IPS-11a (cell line): ENCODE results near the gene LSAMP.

Source experiments
- H3K4me3 ChIP-seq: one replicate; pipeline ENCODE4 v1.5.1; 2013; ENCODE audit warnings: low read depth, low read length, control low read depth

Gene LSAMP

DNA sequence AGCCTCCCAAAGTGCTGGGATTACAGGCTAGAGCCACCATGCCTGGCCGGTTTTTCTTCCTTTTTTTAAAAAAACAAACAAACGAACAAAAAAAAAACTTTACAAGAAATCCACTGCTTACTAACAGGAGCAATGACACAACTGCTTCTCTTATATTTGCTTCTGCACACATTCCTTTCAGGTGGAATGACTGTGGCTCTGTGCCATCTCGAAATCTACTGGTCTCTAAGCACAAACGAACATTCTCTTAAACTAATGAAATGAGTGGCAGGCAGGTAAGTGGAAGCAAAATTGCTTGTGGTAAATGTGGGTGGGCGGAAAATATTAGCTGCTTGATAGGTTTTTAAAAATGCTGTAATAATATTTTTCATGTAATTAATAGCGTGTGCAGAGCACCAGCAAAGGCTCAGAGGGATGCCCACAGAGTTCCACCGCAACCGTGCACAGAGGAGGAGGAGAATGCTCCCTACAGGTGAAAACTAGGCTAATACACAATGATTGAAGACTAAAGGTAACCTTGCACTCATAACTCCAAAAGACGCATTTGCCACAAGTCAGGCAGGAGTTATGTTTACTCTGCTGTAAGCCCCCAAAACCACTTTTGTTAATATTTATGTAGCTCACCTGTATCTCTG is 77.4 kb downstream of the LSAMP start:
- H3K4me3 ChIP-seq = no peak overlapping the region

DNA sequence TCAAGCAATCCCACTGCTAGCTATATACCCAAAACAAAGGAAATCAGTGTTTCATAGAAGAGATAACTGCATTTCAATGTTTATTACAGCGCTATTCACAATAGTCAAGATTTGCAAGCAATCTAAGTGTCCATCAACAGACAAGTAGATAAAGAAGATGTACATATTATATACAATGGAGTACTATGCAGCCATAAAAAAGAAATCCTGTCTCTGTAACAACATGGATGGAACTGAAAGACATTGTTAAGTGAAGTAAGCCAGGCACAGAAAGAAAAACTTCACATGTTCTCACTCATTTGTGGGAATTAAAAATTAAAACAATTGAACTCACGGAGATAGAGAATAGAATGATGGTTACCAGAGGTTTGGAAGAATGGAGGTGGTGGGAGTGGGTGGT is 89.2 kb downstream of the LSAMP start:
- no peak overlapping the region for H3K4me3 ChIP-seq

DNA sequence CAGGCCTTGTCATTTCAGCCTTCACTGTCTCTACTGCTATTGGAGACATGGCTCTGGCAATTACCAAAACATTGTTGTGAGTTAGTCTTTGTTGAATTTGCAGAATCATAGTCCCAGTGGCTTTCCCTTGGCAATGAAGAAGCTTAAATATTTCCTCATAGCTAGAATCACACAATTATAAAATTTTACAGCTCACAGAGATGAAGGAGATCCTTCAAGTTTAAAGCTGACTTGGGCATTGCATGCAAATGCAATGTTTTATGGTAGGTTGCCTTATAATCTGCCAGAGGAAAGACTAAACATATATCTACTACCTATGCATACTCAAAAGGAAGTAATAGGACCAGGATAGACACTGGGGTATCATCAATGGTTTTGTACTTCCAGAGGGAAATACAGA is 90.9 kb downstream of the LSAMP start:
- H3K4me3 ChIP-seq = no peak overlapping the region

DNA sequence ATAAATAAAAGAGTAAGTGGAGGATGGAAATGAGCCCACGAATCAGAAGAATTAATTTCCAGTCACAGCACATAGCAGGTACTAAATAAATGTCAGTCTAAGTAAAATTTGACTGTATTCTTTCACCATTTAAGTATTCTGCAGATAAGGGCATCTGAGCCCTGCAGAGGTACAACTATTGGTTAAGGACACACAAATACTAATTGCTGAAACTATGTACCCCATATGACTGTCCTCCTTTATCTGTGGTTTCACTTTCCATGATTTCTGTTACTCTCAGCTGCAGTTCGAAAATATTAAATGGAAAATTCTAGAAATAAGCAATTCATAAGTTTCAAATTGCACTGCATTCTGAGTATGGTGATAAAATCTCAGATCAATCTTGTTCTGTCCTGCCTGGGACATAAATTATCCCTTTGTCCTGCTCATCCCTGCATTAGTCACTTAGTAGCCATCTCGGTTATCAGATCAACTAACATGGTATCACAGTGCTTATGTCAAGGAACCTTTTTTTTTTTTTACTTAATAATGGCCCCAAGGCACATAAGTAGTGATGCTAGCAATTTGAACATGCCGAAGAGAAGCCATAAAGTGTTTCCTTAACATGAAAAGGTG is 95.1 kb downstream of the LSAMP start:
- no peak overlapping the region for H3K4me3 ChIP-seq

DNA sequence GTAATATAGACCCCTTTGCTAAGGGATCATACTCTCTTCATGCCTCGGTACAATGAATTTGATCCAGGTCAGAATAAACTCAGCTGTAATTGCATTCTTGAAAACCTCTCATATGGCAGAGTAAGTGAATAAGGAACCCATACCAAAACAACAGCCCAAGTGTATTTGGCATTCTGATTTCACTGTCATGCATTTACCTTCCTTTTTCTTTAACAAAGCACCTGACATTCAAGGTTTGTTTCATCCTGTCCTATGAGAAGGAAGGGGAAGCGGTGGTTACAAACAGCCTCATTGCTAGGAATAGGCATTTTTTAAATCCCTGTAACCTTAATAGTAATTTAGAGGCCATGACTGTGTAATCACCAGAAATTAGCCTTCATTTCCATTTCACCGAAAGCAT is 97.1 kb downstream of the LSAMP start:
- H3K4me3 ChIP-seq = no peak overlapping the region

DNA sequence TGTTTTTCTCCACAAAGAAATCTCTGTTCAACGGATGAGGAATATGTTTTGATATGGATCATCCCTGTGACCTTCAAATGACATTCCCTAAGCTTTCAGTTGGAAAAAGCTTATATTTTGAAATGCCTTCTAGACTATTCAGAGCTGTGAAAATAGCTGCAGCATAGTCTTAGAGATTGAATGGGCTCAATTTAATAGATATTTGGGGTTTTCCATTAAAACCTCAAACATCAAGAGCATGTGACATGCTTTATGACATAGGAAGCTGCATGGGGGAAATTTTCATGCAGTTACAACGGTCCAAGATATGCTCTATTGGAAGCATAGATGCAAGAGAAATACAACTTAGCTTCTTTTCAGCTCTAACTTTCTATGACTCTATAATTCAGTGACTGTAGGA is 102.8 kb downstream of the LSAMP start:
- no peak overlapping the region for H3K4me3 ChIP-seq

DNA sequence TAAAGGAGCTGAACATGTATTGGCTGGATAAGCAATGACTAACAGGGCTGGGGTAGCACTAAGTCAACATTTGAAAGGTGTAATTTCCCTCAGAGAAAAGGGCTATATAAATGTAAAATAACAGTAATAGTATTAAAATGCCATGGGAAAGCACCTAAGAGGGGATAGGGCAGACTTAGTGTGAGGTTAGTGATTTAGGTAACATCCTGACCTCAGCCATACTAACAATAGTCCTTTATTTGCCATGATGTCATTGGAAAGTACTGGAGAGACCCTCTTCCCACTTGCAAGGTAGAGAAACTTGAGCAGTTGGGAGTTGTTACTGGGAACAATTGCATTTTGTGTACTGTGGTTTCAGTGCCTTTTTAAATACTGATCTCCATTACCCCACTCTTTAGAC is 103.4 kb downstream of the LSAMP start:
- no peak overlapping the region for H3K4me3 ChIP-seq

DNA sequence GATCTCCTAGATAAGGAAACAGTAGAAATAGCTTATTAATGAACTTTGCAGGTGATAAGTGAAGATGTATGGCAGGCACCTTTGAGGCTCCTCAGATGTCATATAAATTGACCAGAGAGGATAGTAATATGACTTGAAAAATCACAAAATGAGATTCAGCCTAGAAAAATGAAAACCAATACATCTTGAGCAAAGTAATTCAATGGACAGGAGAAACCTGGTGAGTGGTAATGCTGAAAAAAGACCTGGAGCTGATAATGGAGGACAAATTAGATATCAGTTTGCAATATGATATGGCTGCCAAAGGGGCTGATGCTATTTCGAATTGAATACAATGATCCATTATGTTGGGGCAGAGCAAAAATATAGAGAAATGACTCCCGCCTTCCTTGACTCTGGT is 103.9 kb downstream of the LSAMP start:
- no peak overlapping the region for H3K4me3 ChIP-seq

DNA sequence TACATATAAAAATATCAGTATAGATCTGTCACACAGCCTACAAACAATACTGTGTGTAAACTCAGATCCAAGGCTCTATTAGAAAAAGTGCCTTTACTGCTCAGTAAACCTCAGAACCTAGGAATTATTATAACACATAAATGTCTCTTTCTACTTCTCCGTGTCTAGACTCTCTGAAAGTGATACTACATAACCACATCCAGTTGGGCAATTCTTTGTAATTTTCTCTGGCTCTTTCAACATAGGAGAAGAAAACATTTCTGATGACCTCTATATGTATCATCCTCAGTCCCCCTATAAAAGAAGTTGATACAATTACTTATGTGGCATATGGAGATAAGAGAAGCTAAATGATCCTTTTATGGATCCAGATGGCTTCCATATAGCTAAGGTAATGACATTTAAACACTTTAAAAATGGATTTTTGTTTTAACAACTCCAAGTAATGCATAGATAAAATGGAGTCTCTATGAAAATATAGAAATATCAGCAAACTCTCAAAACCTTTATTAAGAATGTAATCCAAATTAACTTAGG is 104.5 kb downstream of the LSAMP start:
- no peak overlapping the region for H3K4me3 ChIP-seq

DNA sequence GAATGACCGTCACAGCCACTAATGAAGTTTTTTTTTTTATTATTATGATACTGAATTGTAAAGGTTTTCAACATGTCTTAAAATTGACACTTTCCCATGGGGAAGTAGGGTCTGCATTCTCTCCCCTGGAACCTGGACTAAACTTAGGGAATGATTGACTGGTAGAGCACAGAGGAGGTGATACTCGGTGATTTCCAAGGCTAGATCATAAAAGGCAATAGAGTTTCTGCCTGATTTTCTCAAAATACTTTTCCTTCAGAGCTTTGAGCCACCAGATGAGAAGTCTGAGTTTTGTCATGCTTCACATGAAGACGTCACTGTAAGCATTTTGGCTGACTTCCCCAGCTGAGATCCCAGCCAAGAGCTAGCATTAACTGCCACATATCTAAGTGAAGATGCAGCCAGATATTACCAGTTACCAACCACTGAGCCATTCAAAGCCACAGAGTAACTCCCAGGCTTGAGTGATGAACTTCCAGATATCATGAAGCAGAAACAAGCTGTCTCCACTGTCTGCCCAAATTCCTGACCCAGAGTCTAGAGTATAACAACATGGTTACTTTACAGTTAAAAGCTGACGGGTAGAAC is 105.8 kb downstream of the LSAMP start:
- H3K4me3 ChIP-seq = no peak overlapping the region

DNA sequence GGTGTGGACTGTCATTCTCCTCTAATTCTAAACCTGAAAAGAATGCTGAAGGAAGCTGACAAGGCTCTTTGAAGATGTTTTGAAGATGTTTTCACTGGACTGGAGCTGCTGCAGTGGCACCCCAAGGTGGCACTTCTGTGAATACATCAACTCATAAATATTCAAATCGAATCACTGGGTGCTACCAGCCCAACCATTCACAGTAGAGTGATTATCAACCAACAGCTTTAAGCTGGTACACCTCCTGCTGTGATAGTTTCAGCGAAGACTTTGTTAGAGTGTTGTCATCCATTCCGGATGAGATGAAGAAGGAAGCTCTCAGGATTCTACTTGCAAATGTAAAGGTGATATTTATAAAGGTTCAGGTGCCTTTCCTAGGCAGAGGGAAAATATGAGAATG is 106.6 kb downstream of the LSAMP start:
- no peak overlapping the region for H3K4me3 ChIP-seq

DNA sequence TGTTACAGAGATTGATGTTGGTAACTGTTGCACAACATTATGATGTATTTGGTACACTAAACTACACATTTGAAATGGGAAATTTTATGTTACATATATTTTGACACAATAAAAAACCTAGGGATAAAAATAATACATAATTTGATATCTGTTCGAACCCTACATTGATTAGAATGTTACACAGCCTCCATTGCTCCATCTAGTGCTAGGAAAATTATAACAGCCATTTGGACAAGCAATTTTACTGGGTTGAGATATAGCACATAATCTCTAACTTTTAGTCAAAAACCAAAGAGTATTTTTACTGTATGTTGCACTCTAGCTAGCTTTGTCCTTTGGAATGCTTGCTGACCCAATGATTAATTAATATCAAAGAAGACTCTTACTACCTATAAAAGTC is 108.1 kb downstream of the LSAMP start:
- no peak overlapping the region for H3K4me3 ChIP-seq

DNA sequence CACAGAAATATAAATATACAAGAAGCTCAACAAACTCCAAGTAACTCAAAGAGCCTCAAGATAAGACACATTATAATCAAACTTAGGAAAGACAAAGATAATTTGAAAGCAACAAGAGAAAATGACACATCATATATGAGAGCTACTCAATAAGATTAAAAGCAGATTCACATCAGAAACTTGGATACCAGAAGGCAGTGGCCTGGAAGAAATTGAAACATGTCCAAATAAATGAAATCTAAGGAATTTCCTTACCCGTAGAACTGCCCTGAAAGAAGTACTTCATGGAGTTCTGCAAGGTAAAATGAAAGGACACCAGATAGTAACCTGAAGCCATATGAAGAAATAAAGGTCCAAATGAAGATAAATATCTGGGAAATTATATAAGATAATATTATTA is 113.9 kb downstream of the LSAMP start:
- no peak overlapping the region for H3K4me3 ChIP-seq

DNA sequence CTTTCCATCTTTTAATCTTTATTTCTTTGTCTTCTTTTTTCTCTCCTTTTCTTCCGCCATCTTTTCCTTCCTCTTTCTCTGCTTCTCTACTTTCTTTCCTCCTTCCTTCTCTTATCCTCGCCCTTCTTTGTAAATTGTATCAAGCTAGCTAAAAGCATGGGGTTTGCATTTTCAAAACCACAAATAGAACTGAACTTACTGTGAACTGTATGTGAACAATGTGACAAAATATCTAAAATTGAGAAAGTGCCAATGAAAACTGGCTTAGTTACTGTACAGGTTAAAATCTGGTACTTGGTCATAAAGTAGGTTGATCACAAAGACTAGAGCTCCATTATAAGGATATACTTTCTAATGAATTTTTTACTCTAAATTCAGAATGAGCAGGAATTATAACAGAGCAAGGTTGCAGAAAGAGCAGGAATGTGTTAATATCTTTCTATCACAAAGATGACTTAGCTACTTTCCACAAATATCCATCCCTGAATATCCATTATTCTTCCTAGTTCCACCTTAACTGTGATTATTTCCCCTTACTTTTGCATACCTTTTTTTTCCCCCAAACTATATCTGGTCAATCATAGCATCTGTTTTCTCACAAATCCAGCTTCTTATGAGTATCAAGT is 122.4 kb downstream of the LSAMP start:
- H3K4me3 ChIP-seq = no peak overlapping the region

DNA sequence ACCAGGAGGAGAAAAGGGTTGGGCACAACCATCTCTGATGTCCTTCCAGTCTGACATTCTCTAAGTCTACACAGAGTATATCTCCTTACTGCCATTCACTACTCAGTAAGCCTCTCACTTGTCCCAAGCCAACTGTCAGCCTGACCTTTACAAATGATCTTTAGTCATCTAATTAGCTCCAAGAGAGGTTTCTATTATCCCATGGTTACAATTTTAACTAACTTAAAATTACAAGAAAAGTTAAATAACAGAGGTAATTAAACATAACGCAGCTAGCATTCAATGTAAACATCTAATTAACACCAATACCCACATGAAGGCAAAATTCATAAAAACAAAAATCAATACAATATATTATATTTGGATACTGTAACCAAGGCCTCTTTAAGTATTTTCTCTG is 126.9 kb downstream of the LSAMP start:
- no peak overlapping the region for H3K4me3 ChIP-seq

DNA sequence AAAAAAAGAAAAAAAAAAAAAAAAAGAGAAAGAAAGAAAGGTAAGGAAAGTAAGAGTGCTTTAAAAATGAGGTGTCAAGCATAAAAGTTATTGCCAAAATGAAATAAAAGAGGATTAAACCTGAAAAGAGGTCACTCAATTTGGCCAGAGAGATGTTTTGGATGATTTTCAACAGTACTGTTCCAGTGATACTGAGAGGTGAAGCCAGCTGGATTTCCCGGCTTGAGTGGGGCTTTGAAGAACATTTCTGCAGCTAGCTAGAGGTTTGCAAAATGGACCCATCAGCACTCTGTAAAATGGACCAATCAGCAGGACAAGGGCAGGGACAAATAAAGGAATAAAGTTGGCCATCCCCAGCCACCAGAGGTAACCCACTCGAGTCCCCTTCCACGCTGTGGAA is 128.5 kb downstream of the LSAMP start:
- H3K4me3 ChIP-seq = no peak overlapping the region

DNA sequence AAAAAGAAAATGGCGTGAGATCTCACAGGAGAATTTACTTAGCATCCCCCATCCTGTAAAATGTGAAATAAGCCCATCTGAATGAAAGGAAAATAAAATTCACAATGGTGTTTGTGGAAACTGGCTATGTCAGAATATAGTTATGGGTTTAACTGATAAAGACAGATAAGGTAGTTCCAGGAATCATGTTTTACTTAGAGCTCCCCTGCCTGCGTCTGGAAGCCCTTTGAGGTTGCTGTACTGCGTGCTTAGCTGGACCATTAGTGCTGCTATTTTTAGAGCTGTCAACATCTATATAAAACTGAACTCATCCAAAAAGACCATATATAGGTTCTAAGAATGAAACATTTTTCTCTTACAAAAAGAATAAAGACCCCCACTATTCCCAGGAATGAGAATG is 130.8 kb downstream of the LSAMP start:
- no peak overlapping the region for H3K4me3 ChIP-seq

DNA sequence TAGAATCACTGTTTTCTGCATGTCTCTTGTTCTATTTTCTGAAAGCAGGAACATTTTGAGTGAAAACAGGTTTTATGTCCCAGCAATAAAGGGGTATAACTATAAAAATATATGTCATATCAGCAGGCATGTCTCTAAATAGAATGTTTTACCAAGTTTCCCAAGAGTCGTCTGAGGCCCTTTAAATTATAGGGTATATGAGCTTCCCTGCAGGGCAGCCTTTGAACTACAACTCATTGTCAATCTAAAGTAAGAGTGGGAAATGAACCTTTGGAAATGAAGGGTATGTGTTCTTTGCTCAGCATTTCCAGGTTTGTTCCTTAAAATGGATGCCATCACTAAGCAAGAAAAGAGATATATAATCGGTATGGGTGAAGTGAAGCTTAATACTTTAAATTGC is 138.6 kb downstream of the LSAMP start:
- H3K4me3 ChIP-seq = no peak overlapping the region

DNA sequence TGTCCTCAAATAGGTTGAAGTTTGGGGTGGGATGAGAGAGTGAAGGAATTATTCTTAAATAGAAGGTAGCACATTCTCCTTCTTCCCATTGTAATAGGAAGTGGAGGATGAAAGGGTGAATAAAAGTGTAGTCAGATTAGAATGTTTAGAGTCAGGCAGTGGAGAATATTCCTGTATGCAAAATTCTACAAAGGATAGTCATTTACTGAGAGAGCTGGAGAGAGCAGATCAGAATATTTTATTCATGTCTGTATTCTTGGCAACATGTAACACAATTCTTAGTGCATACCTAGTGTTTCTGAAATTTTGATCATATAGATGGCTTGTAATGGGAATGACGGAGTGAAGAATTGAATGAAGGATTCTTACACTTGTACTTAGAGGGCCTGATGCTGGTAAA is 139.1 kb downstream of the LSAMP start:
- H3K4me3 ChIP-seq = no peak overlapping the region

DNA sequence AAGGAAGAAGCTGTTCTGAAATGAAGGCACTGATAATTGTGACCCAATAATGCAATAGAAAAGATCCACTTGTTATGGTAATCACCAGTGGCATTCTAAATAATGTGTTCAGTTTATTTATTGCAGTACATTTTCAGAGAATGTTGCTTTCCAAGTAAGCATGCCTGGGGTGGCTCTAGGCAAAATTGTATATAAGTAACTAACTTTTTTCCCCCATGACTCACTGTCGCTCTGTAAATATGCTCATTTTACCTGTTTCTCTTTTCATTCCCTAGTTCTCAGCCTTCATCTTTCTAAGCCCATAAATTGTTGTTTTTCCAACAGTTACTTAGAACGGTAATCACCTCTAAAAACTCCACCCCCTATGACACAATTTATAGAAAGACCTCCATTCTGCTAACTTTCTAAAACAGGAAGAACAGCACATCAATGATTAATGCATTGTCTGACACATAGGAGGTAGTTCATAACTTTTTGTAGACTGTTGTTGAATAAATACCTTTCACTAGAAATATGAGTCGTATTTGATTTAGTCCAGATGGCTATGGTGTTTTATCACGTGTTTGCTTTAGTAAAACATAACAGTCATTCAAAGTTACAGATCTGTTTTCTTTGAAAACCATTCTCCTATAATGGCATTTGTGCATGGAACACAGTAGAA is 143.1 kb downstream of the LSAMP start:
- no peak overlapping the region for H3K4me3 ChIP-seq

DNA sequence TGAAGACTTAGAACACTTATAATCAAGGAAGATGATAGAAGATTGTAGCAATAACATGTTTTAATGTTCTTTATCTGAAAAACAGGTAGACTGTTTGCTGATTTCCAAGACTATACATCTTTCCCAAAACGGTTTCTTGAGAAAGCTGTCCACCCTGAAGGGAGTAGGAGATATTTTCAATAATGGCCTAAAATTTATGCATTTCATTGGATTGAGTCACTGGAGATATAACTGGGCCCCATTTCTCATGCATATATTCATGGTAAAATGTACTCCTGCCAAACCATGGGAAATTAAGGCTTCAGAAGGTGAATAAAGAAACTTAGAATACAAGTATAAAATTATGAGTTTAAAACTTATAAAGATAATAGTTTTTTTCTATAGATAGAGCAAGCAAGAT is 143.9 kb downstream of the LSAMP start:
- no peak overlapping the region for H3K4me3 ChIP-seq

DNA sequence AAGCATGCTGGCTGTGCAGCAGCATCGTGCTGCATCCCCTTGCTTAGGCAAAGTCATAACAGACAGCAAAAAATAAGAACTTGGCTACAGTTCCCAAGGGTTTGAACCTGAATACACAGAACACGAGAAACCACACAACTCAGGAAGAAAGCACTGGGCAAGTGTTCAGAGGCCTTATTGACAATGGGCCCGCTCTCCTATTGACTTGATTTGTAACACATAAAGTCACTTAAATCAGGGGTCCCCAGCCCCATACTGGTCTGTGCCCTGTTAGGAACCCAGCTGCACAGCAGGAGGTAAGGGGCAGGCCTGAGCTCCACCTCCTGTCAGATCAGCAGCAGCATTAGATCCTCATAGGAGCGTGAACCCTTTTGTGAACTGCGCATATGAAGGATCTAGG is 145.1 kb downstream of the LSAMP start:
- no peak overlapping the region for H3K4me3 ChIP-seq
